Superior temporal gyrus (tissue), 1 donor: ENCODE results near the gene GFOD2.
A peak's percentile ranks its signal among the peaks of the same experiment; 100 is the strongest.

Experiments
- DNase-seq: peaks from one replicate; pipeline ENCODE4 v3.0.0-alpha.2; 2016; ENCODE audit errors: extremely low spot score

Gene GFOD2

DNA sequence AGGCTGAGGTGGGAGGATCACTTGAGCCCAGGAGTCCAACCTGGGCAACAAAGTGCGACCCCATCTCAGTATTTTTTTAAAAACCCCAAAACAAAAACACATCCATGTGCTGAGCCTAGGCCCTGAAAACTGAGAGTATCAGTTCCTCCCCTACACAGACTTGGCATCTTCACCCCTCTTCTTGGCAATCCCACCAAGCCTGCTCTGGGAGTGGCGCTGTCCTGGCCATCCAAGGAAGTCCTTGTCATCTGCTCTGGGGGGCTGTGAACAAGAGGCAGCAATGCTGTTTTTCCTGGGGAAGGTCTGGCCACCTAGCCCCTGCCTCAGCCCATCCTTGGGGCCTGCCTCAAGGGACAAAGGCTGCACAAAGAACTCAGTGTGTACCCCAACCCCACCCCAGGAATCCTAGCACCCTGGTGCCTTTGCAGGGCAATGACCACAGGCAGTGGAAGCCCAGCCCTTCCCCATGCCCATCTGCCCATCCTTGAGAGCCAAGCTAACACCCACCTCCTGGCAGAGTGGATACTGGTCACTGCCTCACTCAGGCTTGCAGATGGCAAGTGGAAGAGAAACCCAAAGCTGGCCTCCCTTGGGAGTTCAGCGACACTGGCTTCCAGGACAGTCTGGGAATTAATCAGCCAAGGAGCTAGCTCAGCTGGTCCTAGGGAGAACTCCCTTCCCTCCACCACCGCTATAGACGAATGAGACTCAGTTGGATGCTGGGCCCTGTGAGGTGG is 14.8 kb upstream of the GFOD2 start:
- no peak for DNase-seq

DNA sequence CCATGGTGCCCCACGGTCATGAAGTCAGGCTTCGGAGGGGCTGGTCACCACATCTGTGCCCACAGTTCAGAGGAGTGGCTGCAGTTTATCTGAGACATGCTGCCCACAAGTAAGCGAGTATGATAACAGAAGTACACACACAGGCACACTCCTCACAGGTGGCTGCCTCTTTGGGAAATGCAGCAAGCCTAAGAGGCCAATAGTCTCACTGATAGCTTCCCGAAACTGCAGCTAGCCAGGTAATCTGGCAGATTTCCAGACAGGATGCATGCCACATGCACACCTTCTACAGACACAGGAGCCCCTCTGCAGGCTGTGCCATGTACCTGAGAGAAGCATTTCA is 12.6 kb upstream of the GFOD2 start:
- no peak for DNase-seq

- DNase-seq: no peak
Observed at GRCh38 chr16:67731071-67731752, 12.1 kb upstream of the GFOD2 start.

- no peak for DNase-seq
Observed at GRCh38 chr16:67730326-67730725, 11.2 kb upstream of the GFOD2 start.

DNA sequence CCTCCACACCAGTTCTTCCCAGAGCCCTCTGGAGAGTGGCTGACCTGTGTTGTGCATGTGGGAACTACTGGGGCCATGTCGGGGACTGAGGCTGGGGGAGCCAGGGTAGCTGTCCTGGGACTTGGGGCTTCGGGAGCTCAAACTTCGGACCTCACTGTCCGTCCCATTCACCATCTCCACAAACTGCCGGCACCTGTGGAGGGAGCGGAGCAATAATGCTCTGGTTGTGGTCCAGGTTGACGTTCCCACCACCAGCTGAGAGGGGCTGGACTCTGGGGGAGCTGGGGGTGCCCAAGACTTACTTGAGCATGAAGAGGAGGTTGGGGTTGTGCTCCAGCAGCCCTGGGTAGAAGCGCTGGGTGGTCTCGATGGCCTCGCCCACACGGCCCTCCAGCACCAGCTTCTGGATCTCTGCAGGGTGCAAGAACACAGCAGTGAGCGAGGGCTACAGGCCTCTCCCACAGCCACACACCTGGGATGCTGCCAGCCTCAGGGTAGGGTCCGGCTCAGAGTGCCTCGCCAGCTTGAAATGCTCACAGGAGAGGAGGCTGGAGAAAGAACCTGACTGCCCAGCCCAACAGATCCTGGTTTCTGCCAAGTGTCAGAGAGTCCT is 10.6 kb upstream of the GFOD2 start:
- no peak for DNase-seq

GRCh38 chr16:67727521-67728485 is 8.7 kb upstream of the GFOD2 start:
- DNase-seq: no peak

DNA sequence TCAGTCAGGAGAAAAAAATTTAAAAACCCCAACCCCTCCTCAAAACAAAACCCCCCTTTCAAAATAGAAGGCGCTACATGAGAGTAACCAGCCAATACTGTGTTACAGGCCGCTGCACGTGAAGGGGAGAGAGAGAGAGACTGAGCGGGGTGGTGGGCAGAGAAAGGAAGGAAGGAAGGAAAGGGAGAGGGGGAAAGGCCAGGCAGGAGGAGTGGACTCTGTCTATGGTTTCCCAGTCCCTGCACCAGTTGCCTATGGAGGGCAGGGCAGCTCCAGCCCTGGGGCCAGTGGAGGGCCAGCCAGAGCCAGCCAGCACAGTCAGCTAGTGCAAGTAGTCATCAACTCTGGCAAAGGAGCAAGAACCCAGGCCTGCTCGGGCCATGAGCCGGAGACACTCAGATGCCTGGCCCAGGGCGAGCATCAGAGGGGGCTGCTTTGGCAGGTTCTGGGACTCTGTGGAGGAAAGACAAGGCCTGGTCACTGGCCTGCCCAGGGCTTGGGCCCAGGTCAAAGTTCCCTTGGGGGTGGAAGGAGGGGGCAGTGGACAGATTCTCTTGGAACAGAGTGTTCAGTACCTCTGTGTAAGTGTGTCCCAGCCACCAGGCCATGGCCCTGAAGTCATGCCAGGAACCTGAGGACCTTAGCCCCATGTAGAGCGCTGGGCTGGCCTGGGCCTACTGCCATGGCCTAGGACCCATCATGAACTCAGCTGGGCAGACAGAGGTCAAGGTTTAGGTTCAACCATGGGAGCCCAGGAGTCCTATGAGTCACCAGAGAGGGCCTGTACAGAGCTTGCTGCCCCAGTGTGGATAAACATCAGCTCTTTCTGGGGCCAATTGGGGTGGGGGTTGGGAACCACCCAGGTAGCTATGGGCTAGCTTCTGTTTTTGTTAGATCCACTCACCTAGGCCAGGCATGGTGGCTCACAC is 7.3 kb upstream of the GFOD2 start:
- DNase-seq: no peak

GRCh38 chr16:67723911-67724305 is 4.8 kb upstream of the GFOD2 start:
- DNase-seq: no peak

GRCh38 chr16:67723151-67723910 is 4.2 kb upstream of the GFOD2 start:
- DNase-seq: no peak

GRCh38 chr16:67720236-67720635 is 1.1 kb upstream of the GFOD2 start:
- DNase-seq: no peak

- peak; percentile 76 for DNase-seq
Observed at GRCh38 chr16:67719778-67720144, 645 bp upstream of the GFOD2 start.

GRCh38 chr16:67718668-67719047 is 458 bp downstream of the GFOD2 start:
- no peak for DNase-seq

DNA sequence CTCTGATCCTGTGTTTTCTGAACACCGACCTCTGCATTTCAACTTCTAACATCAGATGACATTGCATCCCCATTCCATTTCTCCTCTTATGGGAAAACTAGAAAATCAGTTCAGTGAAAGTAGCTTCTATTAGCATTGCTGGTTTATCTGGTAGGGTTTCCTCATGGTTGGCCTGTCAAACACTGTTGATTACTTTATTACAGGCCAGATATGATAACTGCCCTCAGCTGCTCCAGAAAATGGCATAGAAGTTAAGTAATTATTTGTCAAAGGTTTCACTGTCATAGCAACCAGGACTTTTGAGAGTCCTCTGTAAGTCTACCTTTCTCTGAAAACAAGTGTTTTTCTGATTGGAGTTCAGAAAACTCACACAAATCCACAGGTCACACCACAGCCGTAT is 3.0 kb downstream of the GFOD2 start:
- DNase-seq: no peak

DNA sequence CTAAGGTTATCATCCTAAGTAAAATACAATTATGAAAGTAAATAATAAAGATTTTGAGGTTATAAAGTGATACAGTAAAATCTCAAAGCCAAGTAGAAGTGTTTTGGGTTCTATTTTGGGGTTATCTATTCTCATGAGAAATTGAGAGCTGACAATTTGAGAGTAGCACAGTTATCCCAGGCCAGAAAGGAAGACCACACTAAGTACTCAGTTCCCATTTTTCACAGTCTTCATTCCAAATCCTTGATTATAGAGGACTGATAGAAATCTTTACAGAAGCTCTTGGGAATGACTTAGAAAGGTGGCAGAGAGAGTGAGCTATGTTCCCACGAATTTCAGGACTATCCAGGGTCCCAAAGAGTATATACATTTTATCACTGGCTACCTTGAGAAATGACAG is 4.6 kb downstream of the GFOD2 start:
- no peak for DNase-seq

DNA sequence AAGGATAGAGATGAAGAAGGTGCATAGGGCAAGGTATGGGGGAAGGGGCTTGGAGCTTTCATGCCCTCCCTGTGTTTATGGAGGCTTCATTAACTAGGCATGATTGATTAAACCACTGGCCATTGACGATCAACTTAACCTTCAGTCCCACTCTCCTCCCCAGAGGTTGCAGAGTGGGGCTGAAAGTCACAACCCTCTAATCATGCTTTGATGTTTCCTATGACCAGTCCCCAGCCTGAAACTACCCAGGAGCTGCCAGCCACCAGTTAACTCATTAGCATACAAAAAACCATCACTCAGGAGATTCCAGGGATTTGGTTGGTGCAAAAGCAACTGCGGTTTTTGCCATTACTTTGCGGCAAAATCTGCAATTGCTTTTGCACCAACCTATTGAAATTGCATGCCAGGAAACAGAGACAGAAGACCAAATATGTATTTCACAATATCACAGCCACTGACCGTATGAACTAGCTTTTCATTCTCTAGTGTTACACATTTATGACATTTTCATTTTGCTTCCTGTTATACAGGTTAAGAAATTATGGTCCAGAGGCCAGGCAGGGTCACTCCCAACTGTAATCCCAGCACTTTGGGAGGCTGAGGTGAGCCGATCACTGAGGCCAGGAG is 5.4 kb downstream of the GFOD2 start:
- no peak for DNase-seq

GRCh38 chr16:67710607-67711006 is 8.5 kb downstream of the GFOD2 start:
- DNase-seq: no peak

DNA sequence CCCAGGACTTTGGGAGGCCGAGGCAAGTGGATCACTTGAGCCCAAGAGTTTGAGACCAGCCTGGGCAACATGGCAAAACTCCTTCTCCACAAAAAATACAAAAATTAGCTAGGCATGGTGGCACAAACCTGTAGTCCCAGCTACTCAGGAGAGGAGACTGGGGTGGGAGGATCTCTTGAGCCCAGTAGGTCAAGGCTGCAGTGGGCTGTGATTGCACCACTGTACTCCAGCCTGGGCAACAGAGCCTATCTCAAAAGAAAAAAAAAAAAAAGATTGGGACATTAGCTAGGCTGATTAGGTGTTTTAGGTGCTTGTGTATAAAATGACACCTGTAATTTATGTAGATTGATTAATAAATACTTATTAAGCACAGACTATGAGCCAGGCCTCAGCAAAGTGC is 10.1 kb downstream of the GFOD2 start:
- DNase-seq: no peak

DNA sequence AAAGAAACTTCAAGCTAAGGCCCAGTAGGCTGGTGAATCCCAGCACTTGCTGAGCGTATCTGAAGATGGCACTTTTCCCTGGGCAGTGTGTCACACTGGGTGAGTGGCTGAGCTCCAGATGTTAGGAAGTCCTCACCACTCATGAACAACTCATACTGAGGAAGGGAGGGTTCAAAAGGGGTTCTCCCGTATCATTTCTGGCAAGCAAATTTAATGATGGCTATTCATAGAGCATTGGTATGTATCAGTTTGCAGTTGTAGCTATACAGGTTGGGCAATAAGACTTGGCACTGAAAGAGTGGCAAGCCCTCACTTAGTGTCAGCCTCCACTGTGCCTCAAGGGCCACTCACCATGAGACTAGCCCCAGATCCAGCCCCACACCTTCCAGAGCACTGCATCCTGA is 10.7 kb downstream of the GFOD2 start:
- DNase-seq: no peak

DNA sequence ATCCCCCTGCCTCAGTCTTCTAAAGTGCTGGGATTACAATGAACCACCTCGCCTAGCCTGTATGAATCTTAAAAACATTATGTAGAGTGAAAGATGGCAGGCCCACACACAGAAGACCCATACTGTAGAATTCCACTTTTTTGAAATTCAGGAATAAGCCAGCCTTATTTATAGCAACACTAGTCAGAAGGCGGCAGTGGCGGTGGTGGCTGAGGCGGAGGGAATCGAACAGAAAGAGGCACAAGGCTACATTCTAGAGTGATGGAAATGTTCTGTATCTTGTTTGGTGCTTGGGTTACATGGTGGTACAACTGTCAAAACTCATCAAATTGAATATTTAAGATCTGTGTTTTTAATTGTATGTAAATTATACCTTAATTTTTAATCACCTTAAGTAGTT is 11.3 kb downstream of the GFOD2 start:
- no peak for DNase-seq

GRCh38 chr16:67707210-67707609 is 11.9 kb downstream of the GFOD2 start:
- no peak for DNase-seq
